HFFc6 (cell line): ENCODE results near the gene ABHD5. TPM values are rescaled to one million over a fixed set of nuclear protein-coding genes. Genes with fewer than 3 reads are reported as not detected.

Experiments
- DNase-seq: peaks from one replicate; pipeline ENCODE4 v3.0.0-alpha.2; 2018
- H3K27ac Mint-ChIP-seq: 2 replicates; pipeline ENCODE4 v1.8.0; 2020; ENCODE audit warnings: mild to moderate bottlenecking, mixed read lengths
- H3K27me3 Mint-ChIP-seq: 2 replicates; pipeline ENCODE4 v1.8.0; 2021; ENCODE audit warnings: mild to moderate bottlenecking, moderate library complexity, mixed read lengths; ENCODE audit not compliant: insufficient read depth
- H3K36me3 Mint-ChIP-seq: 2 replicates; pipeline ENCODE4 v1.8.0; 2021; ENCODE audit warnings: low read depth, mixed read lengths
- H3K4me1 Mint-ChIP-seq: 2 replicates; pipeline ENCODE4 v1.8.0; 2020; ENCODE audit warnings: low read depth, mixed read lengths
- H3K4me3 Mint-ChIP-seq: 2 replicates; pipeline ENCODE4 v1.8.0; 2020; ENCODE audit warnings: mild to moderate bottlenecking, moderate library complexity, mixed read lengths
- H3K9me3 Mint-ChIP-seq: 2 replicates; pipeline ENCODE4 v1.8.0; 2020; ENCODE audit warnings: mild to moderate bottlenecking, mixed read lengths
- CTCF ChIP-seq: fragments of 200-600 bp; sonication (generic); IDR thresholded peaks from 2 replicates; pipeline ENCODE4 v1.5.0; 2021; ENCODE audit warnings: antibody characterized with exemption, mild to moderate bottlenecking
- total RNA-seq, 6 experiments: library from RNA; stranded (reverse); fragmentation: NEBNext Ultra II Directional; extraction: Animal tissue kit (Norgen Biotek cat#: 25700); gene quantifications; 2 replicates in 1 of 6; 3 replicates in 5 of 6; pipeline ENCODE4 v1.2.3, GENCODE V29; 2021

Gene ABHD5
- total RNA-seq, 6 experiments from 2014 or later: 16.0 to 25.8 (median 18.1) TPM

GRCh38 chr3:43779850-43780249, 89.1 kb downstream of the ABHD5 start:
- no peak overlapping the region for H3K27ac Mint-ChIP-seq
- H3K4me1 Mint-ChIP-seq: no peaks in the 10 kb centered on the region
- no peak overlapping the region for H3K4me3 Mint-ChIP-seq
- H3K9me3 Mint-ChIP-seq: no peaks in the 10 kb centered on the region
- no peak for TF ChIP-seq CTCF
- DNase-seq: no peak
- no peaks in the 10 kb centered on the region for H3K36me3 Mint-ChIP-seq
- peaks cover 13% of the 10 kb centered on the region for H3K27me3 Mint-ChIP-seq

GRCh38 chr3:43782541-43782940, 91.8 kb downstream of the ABHD5 start:
- no peak for DNase-seq
- Mint-ChIP-seq H3K4me3 (no peak overlapping the region), H3K9me3 (no peaks in the 10 kb centered on the region), H3K4me1 (peaks cover 8% of the 10 kb centered on the region), H3K27ac (no peak overlapping the region), H3K27me3 (peaks cover 4% of the 10 kb centered on the region), H3K36me3 (no peaks in the 10 kb centered on the region)
- TF ChIP-seq CTCF: no peak

Other genes with a start within 250 kb of the ABHD5 start
- 100 to 1,000 TPM in 1 of 6 experiments, 10 to 100 TPM in 5; 78.3 to 103 (median 90.8) TPM for gene ANO10, start 68.9 kb upstream of the ABHD5 start, total RNA-seq